Uterus (tissue), 4 donors: ENCODE measurements around the gene CISH. TPM values are rescaled to one million over a fixed set of nuclear protein-coding genes. Genes with fewer than 3 reads are reported as not detected.

Experiments used
- DNase-seq, 2 donors: peaks; one replicate each; pipeline ENCODE4 v3.0.0-alpha.2; 2019 to 2020
- H3K27ac ChIP-seq, 2 donors: fragments of 200-600 bp; sonication (generic); 1 replicate in 1 of 2; 2 replicates in 1 of 2; pipeline ENCODE4 v1.5.1; 2016 to 2018
- H3K27me3 ChIP-seq, 2 donors: fragments of 200-600 bp; sonication (generic); one replicate each; pipeline ENCODE4 v1.5.1; 2018 to 2019; ENCODE audit warnings: control low read depth in 1 of 2
- H3K36me3 ChIP-seq, 2 donors: fragments of 200-600 bp; sonication (generic); one replicate each; pipeline ENCODE4 v1.5.1; 2019; ENCODE audit warnings: control low read depth in 1 of 2
- H3K4me1 ChIP-seq, 2 donors: fragments of 200-600 bp; sonication (generic); one replicate each; pipeline ENCODE4 v1.5.1; 2018 to 2019; ENCODE audit warnings: control low read depth in 1 of 2
- H3K4me3 ChIP-seq, 2 donors: fragments of 200-600 bp; sonication (generic); 1 replicate in 1 of 2; 2 replicates in 1 of 2; pipeline ENCODE4 v1.5.1; 2018 to 2019; ENCODE audit warnings: mild to moderate bottlenecking in 1 of 2
- H3K9me3 ChIP-seq, 2 donors: fragments of 200-600 bp; sonication (generic); one replicate each; pipeline ENCODE4 v1.5.1; 2019; ENCODE audit warnings: control low read depth in 1 of 2
- POLR2A ChIP-seq, 2 donors: fragments of 450-650 bp; IDR thresholded peaks; one replicate each; pipeline ENCODE4 v1.6.1; 2016; ENCODE audit warnings: antibody characterized with exemption in 2 of 2, mild to moderate bottlenecking in 1 of 2, moderate library complexity in 1 of 2
- intact Hi-C: fragments of 100-400 bp; cut with DNase I; formaldehyde crosslinking; loops from one replicate; pipeline ENCODE4 v1.15.1; 2023; ENCODE audit warnings: low total_unique reads
- total RNA-seq, 4 donors: library from RNA; depleted of rRNA in 3 of 4; stranded (reverse); fragments of >200 nt in 3 of 4; gene quantifications; one replicate each; pipeline versions ENCODE4 v1.1.0 to v1.2.4, GENCODE V29; 2014 to 2023
- TF ChIP-seq, protein P1 (sequence below), 4 experiments: fragments of 200-600 bp in 2 of 4; fragments of 450-650 bp in 2 of 4; sonication (generic) in 2 of 4; IDR thresholded peaks; one replicate each; pipeline ENCODE4 v1.5.1; 2016 to 2019; ENCODE audit warnings: antibody characterized with exemption in 4 of 4, mild to moderate bottlenecking in 2 of 4, moderate library complexity in 1 of 4
- donor health status: DM: yes; HTN: yes; CAD: no.

The CISH gene
- total RNA-seq, 4 donors from 2014 or later: 2.1 to 12.3 (median 5.6) TPM; not detected in 1

- no peaks in the 10 kb centered on the region for H3K4me1 ChIP-seq
- H3K27ac ChIP-seq: no peak overlapping the region
- TF ChIP-seq POLR2A (IDR thresholded peaks at IDR 0.05): no peak
- TF ChIP-seq, protein P1, sequence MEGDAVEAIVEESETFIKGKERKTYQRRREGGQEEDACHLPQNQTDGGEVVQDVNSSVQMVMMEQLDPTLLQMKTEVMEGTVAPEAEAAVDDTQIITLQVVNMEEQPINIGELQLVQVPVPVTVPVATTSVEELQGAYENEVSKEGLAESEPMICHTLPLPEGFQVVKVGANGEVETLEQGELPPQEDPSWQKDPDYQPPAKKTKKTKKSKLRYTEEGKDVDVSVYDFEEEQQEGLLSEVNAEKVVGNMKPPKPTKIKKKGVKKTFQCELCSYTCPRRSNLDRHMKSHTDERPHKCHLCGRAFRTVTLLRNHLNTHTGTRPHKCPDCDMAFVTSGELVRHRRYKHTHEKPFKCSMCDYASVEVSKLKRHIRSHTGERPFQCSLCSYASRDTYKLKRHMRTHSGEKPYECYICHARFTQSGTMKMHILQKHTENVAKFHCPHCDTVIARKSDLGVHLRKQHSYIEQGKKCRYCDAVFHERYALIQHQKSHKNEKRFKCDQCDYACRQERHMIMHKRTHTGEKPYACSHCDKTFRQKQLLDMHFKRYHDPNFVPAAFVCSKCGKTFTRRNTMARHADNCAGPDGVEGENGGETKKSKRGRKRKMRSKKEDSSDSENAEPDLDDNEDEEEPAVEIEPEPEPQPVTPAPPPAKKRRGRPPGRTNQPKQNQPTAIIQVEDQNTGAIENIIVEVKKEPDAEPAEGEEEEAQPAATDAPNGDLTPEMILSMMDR (IDR thresholded peaks at IDR 0.05): no peak
- intact Hi-C loops: no loop called here
- H3K9me3 ChIP-seq: no peaks in the 10 kb centered on the region
- H3K36me3 ChIP-seq: no peaks in the 10 kb centered on the region
- H3K27me3 ChIP-seq: no peaks in the 10 kb centered on the region
- DNase-seq: no peak
- no peak overlapping the region for H3K4me3 ChIP-seq
Measured at GRCh38 chr3:50637945-50638344, 26.4 kb upstream of the CISH start.

DNA sequence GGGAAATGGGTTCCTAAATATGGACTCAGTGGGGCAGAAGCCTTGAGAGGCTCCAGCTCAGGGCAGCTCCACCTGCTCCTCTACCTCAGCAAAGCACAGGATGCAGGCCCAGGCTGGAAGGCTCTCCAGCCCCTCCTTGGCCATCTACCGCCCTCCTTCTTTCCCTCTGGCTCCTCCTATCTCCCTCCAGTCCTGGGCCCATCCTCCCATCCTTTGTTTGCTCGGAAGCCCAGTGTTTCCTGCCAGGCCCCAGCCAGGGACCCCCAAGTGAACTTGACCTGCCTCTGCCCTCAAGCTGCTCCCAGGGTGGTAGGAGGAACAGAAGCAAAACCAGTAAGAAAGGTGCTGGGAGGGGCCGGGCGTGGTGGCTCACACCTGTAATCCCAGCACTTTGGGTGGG lies 25.4 kb upstream of the CISH start:
- H3K9me3 ChIP-seq: no peaks in the 10 kb centered on the region
- intact Hi-C loops: no loop called here
- DNase-seq: no peak
- no peaks in the 10 kb centered on the region for H3K27me3 ChIP-seq
- H3K36me3 ChIP-seq: no peaks in the 10 kb centered on the region
- H3K4me3 ChIP-seq: no peak overlapping the region
- TF ChIP-seq POLR2A (IDR thresholded peaks at IDR 0.05): no peak
- TF ChIP-seq, protein P1 (IDR thresholded peaks at IDR 0.05): no peak
- H3K27ac ChIP-seq: no peak overlapping the region
- no peaks in the 10 kb centered on the region for H3K4me1 ChIP-seq

GRCh38 chr3:50635066-50635465 lies 23.5 kb upstream of the CISH start:
- H3K27me3 ChIP-seq: no peaks in the 10 kb centered on the region
- intact Hi-C loops: no loop called here
- H3K36me3 ChIP-seq: no peaks in the 10 kb centered on the region
- no peak for TF ChIP-seq POLR2A (IDR thresholded peaks at IDR 0.05)
- TF ChIP-seq, protein P1 (IDR thresholded peaks at IDR 0.05): no peak
- no peaks in the 10 kb centered on the region for H3K4me1 ChIP-seq
- H3K27ac ChIP-seq: no peak overlapping the region
- H3K9me3 ChIP-seq: no peaks in the 10 kb centered on the region
- H3K4me3 ChIP-seq: no peak overlapping the region
- DNase-seq: no peak

- intact Hi-C loops: no loop called here
- Histone ChIP-seq H3K27me3 (no peaks in the 10 kb centered on the region), H3K9me3 (no peaks in the 10 kb centered on the region), H3K36me3 (no peaks in the 10 kb centered on the region), H3K4me1 (no peaks in the 10 kb centered on the region), H3K4me3 (no peak overlapping the region), H3K27ac (no peak overlapping the region)
- TF ChIP-seq, protein P1 (IDR thresholded peaks at IDR 0.05): no peak
- TF ChIP-seq POLR2A (IDR thresholded peaks at IDR 0.05): no peak
- no peak for DNase-seq
Measured at GRCh38 chr3:50633230-50633790, 21.7 kb upstream of the CISH start.

- Histone ChIP-seq H3K27me3 (no peaks in the 10 kb centered on the region), H3K4me3 (no peak overlapping the region), H3K9me3 (no peaks in the 10 kb centered on the region), H3K36me3 (no peaks in the 10 kb centered on the region), H3K27ac (no peak overlapping the region), H3K4me1 (no peaks in the 10 kb centered on the region)
- TF ChIP-seq POLR2A (IDR thresholded peaks at IDR 0.05): no peak
- TF ChIP-seq, protein P1 (IDR thresholded peaks at IDR 0.05): no peak
- intact Hi-C loops: no loop called here
- no peak for DNase-seq
Measured at GRCh38 chr3:50632450-50632849, 20.9 kb upstream of the CISH start.
